Measurements from ENCODE around the gene REN. TPM values are rescaled to one million over a fixed set of nuclear protein-coding genes. Genes with fewer than 3 reads are reported as not detected.

REN gene
- total RNA-seq, 1 donor from 2014 or later, result not detected

Other genes starting within 250 kb of the REN start
- gene SOX13, start 93.2 kb downstream of the REN start, total RNA-seq, result 0.23 TPM in 1 of 2 replicates, not detected in the other
- 0.16 TPM in 1 of 2 replicates, not detected in the other for gene ETNK2, start 14.3 kb downstream of the REN start, total RNA-seq
- gene KISS1, start 30.2 kb upstream of the REN start, total RNA-seq, result not detected in 2 replicates
- not detected in 2 replicates for gene GOLT1A, start 47.7 kb upstream of the REN start, total RNA-seq
- gene PLEKHA6, start 193.6 kb upstream of the REN start, total RNA-seq, result 0.05 and 0.21 TPM in 2 replicates
- 75.8 and 76.2 TPM in 2 replicates for gene PPP1R15B, start 245.5 kb upstream of the REN start, total RNA-seq

All from activated T-helper 1 cell treated with anti-CD3 and anti-CD28 coated beads, Interleukin-12 subunit alpha, Interleukin-12 subunit beta, Interleukin-2, Interleukin-4 antibody, amounts not matched to agents 30 ng/mL and 10 ng/mL and 1 ng/mL, durations not matched to agents 14 hours and 24 hours and 36 hours (primary cell).